Measurements from ENCODE around the gene TCAIM.

DNA sequence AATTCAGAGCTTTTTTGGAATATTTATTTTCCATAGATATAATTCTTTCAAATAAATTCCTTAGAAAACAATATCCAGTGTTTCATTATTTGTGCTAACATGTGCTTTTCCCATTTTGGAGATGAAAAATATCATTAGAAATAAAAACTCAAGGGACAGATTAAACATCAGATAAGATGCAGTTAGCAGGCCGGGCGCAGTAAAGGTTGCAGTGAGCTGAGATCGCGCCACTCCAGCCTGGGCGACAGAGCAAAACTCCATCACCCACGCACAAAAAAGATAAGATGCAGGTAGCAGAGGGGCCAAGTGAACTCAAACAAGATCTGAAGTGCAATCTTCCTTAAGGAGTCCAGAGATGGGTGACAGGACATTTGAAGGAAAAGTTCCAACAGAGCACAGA, 90.9 kb downstream of the TCAIM start:
- TF ChIP-seq YY1 (IDR thresholded peaks at IDR 0.05; ENCODE audit: insufficient read depth, insufficient read length) (no peak), SUZ12 (IDR thresholded peaks at IDR 0.05; ENCODE audit: extremely low read depth, insufficient read depth, insufficient read length) (no peak)

Measured in NT2/D1 (cell line).